Occipital lobe (tissue), 2 donors: Measurements from ENCODE around the gene SETBP1. TPM values are rescaled to one million over a fixed set of nuclear protein-coding genes. Genes with fewer than 3 reads are reported as not detected.

ENCODE experiments used
- DNase-seq: peaks from one replicate; lab custom pipeline; 2025; lab: John Stamatoyannopoulos, UW
- total RNA-seq: library from RNA; depleted of rRNA; stranded (reverse); fragments of >200 nt; gene quantifications from one replicate; pipeline ENCODE4 v1.2.3, GENCODE V29; 2014

Gene SETBP1
- total RNA-seq, 1 donor from 2014 or later, result 52.3 TPM

DNA sequence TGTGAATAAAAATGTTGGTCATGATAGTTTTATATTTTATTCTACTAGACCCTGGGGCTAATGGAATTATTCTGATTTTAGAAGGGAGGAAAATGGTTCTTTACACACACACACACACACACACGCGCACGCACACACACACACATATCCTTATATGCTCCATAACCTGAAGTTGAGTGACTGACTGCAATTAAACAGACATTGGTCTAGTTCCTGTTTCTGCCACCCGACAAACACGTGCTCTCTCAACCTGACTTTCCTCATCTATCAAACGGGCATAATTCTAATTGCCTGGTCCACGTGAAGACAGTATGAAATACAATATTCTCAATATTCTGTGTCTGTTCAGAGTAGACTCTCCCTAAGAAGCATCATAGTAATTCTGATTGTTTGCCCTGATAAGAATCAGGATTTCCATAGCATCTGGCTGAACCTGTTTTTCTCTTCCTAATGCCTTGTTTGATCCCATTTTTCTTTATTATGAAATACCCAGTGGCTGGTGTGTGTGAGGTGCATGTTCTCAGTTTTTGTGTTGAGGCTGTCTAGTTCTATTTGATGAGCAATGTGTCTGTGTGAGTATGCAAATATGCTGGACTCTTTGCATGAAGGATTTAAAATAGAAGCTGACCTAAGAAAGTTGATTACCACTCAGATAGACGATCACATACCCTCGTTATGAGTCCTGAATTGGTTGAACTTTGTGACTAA, 51.0 kb downstream of the SETBP1 start:
- no peak for DNase-seq

- no peak for DNase-seq
Observed at GRCh38 chr18:44732238-44732563, 51.5 kb downstream of the SETBP1 start.

GRCh38 chr18:44732599-44732998, 51.9 kb downstream of the SETBP1 start:
- DNase-seq, result no peak

DNA sequence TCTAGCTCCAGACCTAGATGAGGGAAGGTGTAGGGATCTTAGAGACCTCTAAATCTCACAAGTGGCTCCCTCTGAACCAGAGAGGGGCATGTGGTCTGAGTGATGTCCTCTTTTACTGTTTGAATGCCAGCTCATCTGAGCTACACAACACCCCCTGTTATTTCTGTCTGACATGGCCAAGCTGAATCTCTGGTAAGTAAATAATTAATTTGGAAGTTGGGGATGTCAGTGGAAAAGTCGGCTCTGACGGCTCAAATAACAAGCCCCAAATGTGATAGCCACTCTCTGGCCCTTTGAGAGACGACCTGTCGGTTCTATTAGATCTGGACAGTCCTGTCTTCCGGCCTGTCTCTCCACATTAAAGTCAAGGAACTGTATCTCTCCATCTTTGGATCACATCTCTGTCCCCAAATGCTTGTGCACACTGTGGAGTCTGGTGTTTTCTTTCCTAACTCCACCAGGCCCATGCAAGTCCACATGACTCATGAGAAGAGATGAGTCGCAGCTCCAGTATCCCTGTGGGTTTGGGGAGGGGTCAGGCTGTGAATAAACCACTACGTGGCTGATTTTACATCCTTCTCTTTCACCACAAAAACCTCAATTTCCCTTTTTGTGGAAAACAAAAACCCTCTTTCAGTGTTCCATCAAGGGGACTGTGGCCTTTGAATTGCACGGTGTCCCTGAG, 52.5 kb downstream of the SETBP1 start:
- DNase-seq, result no peak

DNA sequence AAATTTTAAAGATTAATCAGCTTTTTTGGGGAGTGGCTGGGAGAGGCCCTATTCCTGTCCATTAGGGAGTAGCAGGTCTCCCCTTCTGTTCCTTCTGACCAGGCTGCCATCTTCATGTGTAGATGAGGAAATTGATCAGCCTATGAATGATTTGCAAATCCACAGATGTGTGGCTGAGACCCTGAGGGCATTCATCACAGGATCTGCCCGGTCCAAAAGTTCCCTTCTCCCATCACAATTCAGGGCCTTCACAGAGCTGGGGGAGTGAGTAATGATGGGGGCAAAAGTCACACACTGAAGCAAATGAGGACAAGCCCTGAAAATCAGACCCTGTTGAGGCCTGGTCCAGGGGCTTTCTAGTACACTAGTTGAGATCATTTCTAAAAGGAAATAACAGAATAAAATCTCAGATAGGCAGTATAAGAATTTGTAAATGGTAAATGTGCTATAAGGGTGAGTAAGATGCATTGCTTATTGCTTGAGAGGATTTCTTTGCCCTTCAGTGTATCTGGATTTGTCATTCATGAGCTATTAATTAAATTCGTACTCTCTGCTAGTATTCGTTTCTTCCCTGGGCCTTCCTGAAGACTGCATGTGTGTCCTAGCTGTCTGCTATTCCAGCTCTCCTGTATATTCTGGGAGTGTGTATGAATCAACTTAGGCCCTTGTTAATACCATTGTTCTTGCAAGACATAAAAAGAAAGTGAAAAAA, 53.2 kb downstream of the SETBP1 start:
- DNase-seq, result no peak

DNA sequence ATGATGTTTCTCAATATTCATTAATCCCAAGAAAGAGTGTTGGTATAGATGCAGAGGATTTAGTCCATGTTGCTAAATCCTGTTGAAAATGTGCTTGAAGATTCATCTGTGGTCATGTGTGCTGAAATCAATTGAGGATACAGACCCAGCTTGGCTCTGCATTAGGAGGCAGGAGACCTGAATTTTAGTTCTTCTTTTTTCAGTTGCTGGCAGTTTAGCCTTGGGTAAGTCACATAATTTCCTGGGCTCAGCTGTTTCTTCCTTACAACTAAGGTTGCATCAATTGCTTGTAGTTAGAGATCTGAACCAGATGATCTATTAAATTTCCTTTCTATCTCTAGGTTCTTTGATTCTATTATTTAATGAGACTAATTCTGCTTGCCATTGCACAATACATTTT, 54.4 kb downstream of the SETBP1 start:
- DNase-seq, result no peak

- DNase-seq, result no peak
Observed at GRCh38 chr18:44736664-44737380, 56.1 kb downstream of the SETBP1 start.

DNA sequence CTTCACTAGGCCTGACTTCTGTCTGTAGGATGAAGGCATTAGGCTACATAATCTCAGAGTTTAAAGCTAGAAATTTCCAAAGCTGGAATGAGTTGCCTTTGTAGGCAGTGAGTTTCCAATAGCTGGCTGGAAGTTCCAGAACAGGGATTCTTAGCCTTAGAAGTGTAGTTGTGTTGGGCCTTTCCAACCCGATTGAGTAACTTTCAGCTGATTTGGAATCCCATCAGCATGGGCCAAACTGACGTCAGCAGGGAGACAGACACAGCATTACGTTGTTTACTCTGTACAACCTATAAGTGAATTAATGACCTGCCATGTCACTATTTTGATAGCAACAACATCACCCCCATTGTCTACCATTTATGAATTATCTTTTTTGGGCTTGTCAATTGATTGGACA, 56.9 kb downstream of the SETBP1 start:
- DNase-seq, result no peak

DNA sequence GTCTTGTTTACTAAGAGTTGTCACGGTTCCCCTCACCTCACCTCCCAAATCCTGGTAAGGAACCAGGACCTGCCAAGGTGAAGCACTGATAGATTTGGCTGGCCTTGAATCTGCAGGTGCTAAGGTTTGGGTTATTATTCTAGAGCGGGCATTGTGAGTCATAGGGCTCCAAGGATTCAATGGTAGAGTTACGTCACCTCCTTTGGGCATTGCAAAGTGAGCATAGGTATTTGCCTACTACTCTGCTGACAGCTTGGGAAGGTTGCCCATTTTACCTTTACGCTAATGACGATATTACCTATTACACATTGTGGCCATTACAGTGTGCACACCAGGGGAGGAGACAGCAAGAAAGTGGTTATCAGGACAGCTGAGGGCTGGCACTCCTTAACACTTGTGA, 59.3 kb downstream of the SETBP1 start:
- no peak for DNase-seq

DNA sequence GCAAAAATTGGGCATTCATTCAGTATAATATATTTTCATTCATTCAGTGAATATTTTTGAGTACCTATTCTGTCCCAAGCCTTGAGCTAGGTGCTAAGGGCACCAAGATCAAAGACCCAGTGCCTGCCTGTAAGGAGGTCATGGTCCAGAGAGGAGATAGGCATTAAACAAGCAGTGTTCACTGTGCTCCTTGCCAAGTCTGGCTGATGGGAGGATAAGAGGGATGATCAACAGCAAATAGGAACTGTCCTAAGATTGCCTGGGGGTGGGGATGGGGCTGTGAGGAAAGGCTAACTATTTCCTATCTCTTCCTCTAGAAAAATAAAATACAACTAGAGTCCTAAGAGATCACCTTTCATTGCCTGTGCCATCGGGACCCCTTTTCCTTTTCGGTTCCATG, 60.4 kb downstream of the SETBP1 start:
- DNase-seq, result no peak

DNA sequence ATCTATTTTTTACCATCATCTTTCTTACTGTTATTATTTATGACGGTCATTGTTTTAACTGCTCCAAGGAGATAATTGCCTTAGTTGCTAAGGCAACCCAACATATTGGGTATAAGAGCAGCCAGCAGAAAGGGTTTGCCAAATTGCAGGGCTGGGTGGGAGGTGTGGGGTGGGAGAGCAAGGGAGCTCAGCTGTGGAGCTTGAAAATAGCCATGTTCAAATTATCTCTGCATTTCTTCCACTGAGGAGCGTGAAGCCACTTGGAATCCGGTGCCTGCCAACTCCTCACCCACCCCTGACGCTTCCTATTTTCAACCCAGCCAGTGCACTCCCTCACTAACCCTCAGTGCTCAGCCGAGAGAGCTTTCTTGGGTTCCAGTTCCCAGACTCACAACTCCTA, 60.8 kb downstream of the SETBP1 start:
- DNase-seq, result peak; percentile 64

DNA sequence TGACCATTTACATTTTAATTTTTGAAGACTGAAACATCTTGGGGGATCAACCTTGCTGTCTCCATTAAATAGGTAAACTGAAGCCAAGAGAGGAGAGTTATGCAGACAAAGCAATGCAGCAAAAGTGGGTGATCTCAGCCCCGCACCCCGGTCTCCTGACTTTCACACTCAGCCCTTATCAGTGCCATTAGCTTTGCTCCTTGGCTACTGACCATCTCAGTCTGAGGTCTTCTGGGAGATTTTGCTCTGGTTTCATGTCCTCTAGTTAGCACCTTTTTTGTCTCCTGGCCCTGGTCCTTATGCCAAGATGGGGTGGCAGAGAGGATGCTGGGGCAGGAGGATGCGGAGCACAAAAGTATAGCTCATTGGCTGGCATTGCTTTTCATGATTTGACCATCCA, 61.4 kb downstream of the SETBP1 start:
- no peak for DNase-seq

DNA sequence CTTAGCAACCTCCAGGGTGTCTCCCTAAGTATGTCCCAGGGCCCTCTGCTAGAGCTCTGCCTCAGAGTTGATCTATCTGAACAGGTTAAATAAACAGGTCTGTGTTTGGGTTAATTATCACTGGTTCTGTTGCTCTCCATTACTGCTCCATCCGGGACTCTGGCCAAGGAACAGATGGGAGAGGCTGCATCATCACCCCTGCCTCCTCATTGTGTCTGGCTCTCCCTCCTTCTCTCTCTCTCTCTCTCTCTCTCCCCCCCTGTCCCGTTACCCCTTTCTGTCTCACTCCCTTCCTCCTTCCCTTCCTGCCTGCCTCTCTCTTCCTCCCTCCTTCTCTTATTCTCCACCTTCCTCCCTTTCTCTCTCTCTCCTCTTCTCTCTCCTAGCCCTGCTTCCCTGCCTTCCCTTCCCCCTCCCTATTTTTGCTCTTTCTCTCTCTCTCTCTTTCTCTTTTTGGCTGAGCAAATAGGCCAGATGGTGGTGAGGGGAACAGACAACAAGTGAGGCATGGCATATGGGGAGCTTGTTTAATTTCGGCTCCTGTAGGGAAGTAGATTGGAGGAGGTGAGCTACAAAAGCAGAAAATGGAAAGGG, 62.1 kb downstream of the SETBP1 start:
- peak; percentile 69 for DNase-seq

- no peak for DNase-seq
Observed at GRCh38 chr18:44743631-44744030, 62.9 kb downstream of the SETBP1 start.

DNA sequence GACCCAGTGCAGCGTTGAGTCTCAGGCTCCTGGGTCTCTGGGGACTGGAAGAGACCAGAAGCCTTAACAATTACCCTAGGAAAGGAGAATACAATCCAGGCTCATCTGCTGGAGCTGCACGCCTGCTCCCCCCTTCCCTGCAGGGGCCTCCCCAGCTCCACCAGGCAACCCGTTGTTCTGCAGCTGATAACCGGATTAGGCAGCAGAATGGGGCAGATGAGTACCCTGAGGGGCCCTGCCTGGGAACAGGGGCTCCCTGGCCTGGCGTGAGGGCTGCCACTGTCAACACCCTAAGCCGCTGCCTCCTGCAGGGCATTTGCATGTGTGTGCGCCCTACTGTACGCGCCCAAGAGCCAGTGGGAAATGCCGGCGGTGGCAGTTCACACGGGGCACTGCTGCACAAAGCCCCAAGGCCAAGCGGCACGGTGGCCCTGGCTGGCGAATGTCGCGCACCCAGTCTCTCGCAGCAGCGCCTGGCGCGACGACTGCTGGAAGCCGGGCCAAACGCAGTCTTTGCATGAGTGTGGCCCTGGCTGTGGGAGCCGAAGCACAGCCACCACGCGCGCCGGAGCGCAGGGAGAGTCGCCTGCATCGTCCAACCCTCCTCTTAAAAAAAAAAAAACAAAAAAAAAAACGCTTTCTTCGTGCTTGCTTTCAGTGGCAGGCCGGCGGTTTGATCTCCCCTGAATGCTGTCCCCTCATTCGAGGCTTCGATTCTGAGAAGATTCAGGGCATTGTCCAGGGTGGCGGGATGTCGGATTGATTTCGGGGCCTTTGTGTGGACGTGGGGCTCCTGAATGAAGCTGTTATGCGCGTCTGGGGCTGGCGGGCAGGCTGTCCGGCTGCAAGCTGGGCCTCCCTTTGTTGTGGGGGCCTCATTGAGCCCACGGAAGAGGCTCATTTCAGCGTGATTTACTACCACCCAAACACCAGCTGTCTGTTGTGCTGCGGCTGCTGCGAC, 63.8 kb downstream of the SETBP1 start:
- peak; percentile 28 for DNase-seq

DNA sequence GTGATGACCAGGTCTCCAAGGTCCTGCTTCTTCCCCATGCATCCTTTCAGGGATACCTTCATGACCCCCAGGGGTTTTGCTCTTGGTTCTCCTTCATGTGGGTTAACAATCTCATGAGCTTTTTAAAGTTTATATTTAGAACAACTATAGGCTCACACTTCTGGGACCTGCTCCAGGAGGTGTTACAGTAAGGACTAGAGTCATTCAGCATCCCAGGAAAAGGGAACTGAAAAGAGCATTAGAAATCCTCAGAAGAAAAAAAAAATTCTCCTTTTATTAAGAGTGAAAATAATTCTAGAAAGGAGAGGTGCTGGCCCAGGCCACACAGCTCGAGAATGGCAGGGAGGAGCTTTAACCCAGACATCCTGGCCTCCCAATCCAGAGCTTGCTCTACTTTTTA, 66.5 kb downstream of the SETBP1 start:
- no peak for DNase-seq

GRCh38 chr18:44748582-44748981, 67.9 kb downstream of the SETBP1 start:
- no peak for DNase-seq

DNA sequence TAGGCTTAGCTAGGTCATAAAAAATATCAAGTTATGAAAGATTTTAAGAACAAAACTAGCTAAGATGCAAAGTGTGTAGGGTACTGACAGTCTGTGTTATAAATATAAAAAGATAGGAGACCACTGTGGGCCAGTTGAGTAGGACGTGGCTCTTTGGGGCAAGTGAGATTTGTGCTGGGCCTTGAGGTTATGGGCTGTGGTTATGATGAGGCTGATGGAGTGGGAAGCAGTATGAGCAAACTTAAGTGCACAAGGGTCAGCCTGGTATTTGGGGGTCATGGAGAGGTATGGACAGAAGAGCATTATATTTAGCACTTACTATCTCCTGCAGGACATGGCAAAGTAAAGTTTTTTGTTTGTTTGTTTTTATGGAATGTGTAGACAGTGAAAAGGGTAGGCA, 70.1 kb downstream of the SETBP1 start:
- no peak for DNase-seq

- no peak for DNase-seq
Observed at GRCh38 chr18:44754567-44754966, 73.9 kb downstream of the SETBP1 start.

DNA sequence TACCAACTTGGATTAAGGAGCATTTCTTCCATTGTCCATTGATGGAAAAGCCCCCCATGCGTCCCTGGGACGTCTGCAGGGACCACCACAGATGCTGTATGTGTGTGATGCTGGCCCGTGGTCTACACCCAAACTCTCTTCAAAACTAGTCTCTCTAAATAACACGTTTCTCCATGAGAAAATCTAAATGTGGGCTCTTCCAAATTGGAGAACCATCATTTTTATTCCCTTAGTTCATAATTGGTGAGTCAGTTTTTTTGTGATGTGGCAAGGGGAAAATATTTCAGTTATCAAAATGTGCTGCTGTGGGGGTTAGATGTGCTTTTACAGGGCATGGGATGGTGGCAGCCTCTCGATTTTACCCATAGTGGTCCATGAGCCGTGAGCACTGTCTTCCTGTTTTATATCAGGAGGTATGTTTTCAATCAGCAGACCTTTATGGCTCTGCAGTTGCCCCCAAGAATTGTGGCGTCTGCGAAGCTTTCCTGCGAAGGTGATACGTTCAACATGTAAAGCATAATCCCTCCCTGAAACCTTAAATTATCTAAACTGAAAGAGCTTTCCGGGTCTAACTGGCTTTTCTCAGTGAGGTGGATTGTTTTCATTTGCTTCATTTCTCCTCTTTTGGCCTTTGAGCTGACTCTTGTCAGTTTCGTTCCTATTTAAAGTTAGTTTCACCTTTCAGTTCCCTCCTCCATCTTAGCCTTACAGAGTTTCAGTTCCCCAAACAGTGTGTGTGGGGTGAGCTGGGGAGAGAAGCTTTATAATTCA, 78.4 kb downstream of the SETBP1 start:
- DNase-seq, result no peak
